Stimulated activated CD8-positive, alpha-beta memory T cell treated with anti-CD3 and anti-CD28 coated beads, Interleukin-4, amount 100 ng/mL, for 24 hours (primary cell): ENCODE results near the gene FBXW7.
"Not testable (repeated sequence)": the region's sequence is repeated elsewhere in the genome, so short reads cannot be mapped to it uniquely, and the experiment has no call there.

Experiments used
- DNase-seq: peaks from one replicate; pipeline ENCODE4 v3.0.0-alpha.2; 2020; ENCODE audit warnings: low read depth

FBXW7 gene

GRCh38 chr4:152535903-152536544, at the start of gene FBXW7:
TSS of gene FBXW7 (minus strand) at chr4:152536092. CDS start at chr4:152411803, 124,289 bp downstream.
- peak; percentile 99 for DNase-seq

- DNase-seq, result no peak
Observed at GRCh38 chr4:152585023-152585441, 49.1 kb upstream of the FBXW7 start.

- DNase-seq, result no peak
Observed at GRCh38 chr4:152581536-152582160, 45.8 kb upstream of the FBXW7 start.

- DNase-seq, result no peak
Observed at GRCh38 chr4:152579916-152580315, 44.0 kb upstream of the FBXW7 start.

GRCh38 chr4:152579107-152579764, 43.3 kb upstream of the FBXW7 start:
- DNase-seq, result no peak

- no peak for DNase-seq
Observed at GRCh38 chr4:152578670-152579069, 42.8 kb upstream of the FBXW7 start.

- no peak for DNase-seq
Observed at GRCh38 chr4:152577708-152578396, 42.0 kb upstream of the FBXW7 start.

- no peak for DNase-seq
Observed at GRCh38 chr4:152575533-152575932, 39.6 kb upstream of the FBXW7 start.

- DNase-seq, result no peak
Observed at GRCh38 chr4:152573861-152574260, 38.0 kb upstream of the FBXW7 start.

GRCh38 chr4:152572417-152573086, 36.7 kb upstream of the FBXW7 start:
- no peak for DNase-seq

- DNase-seq, result no peak
Observed at GRCh38 chr4:152571770-152572169, 35.9 kb upstream of the FBXW7 start.

GRCh38 chr4:152571296-152571695, 35.4 kb upstream of the FBXW7 start:
- no peak for DNase-seq

GRCh38 chr4:152565333-152565732, 29.4 kb upstream of the FBXW7 start:
- DNase-seq, result no peak

- no peak for DNase-seq
Observed at GRCh38 chr4:152564336-152564735, 28.4 kb upstream of the FBXW7 start.

- DNase-seq, result no peak
Observed at GRCh38 chr4:152563209-152563608, 27.3 kb upstream of the FBXW7 start.

- DNase-seq, result no peak
Observed at GRCh38 chr4:152559641-152560040, 23.7 kb upstream of the FBXW7 start.

- no peak for DNase-seq
Observed at GRCh38 chr4:152558396-152558795, 22.5 kb upstream of the FBXW7 start.

- no peak for DNase-seq
Observed at GRCh38 chr4:152556834-152557233, 20.9 kb upstream of the FBXW7 start.

GRCh38 chr4:152556283-152556682, 20.4 kb upstream of the FBXW7 start:
- DNase-seq, result no peak

- no peak for DNase-seq
Observed at GRCh38 chr4:152554742-152555141, 18.9 kb upstream of the FBXW7 start.

- not testable (repeated sequence) for DNase-seq
Observed at GRCh38 chr4:152550687-152551086, 14.8 kb upstream of the FBXW7 start.

- DNase-seq, result no peak
Observed at GRCh38 chr4:152545088-152545487, 9.2 kb upstream of the FBXW7 start.
